Endodermal cell (in vitro differentiated cells): ENCODE data around the gene ACOT7. TPM values are rescaled to one million over a fixed set of nuclear protein-coding genes. Genes with fewer than 3 reads are reported as not detected.
A peak's percentile ranks its signal among the peaks of the same experiment; 100 is the strongest.

Experiments used
- DNase-seq: peaks from one replicate; pipeline ENCODE4 v3.0.0-alpha.2; 2017
- H3K27ac ChIP-seq: 2 replicates; pipeline ENCODE4 v1.5.1; 2013; ENCODE audit warnings: mild to moderate bottlenecking, low read depth, low read length, moderate library complexity
- H3K27me3 ChIP-seq: 2 replicates; pipeline ENCODE4 v1.6.1; 2013; ENCODE audit warnings: mild to moderate bottlenecking, low read length, moderate library complexity; ENCODE audit not compliant: insufficient read depth, control insufficient read depth, poor library complexity, severe bottlenecking
- H3K36me3 ChIP-seq: 2 replicates; pipeline ENCODE4 v1.7.0; 2013; ENCODE audit warnings: mild to moderate bottlenecking, low read length, moderate library complexity; ENCODE audit not compliant: control insufficient read depth, insufficient read depth
- H3K4me1 ChIP-seq: one replicate; pipeline ENCODE4 v1.7.0; 2013; ENCODE audit warnings: low read length; ENCODE audit not compliant: control insufficient read depth, insufficient read depth
- H3K4me3 ChIP-seq: 2 replicates; pipeline ENCODE4 v1.5.1; 2013; ENCODE audit warnings: mild to moderate bottlenecking, low read length, moderate library complexity
- H3K9ac ChIP-seq: 2 replicates; pipeline ENCODE4 v1.6.1; 2013; ENCODE audit warnings: mild to moderate bottlenecking, low read length, moderate library complexity; ENCODE audit not compliant: poor library complexity, severe bottlenecking; ENCODE audit errors: extremely low read depth
- H3K9me3 ChIP-seq: 2 replicates; pipeline ENCODE4 v1.6.1; 2013; ENCODE audit warnings: mild to moderate bottlenecking, low read length, moderate library complexity; ENCODE audit not compliant: control insufficient read depth
- H3K27ac Mint-ChIP-seq: 2 replicates; pipeline ENCODE4 v1.8.0; 2020; ENCODE audit warnings: mixed read lengths
- H3K27me3 Mint-ChIP-seq: 2 replicates; pipeline ENCODE4 v1.8.0; 2021; ENCODE audit warnings: mild to moderate bottlenecking, mixed read lengths; ENCODE audit not compliant: insufficient read depth
- H3K36me3 Mint-ChIP-seq: 2 replicates; pipeline ENCODE4 v1.8.0; 2020; ENCODE audit warnings: low read depth, mixed read lengths
- H3K4me1 Mint-ChIP-seq: 2 replicates; pipeline ENCODE4 v1.8.0; 2020; ENCODE audit warnings: mixed read lengths
- H3K4me3 Mint-ChIP-seq: 2 replicates; pipeline ENCODE4 v1.8.0; 2020; ENCODE audit warnings: mild to moderate bottlenecking, moderate library complexity, mixed read lengths
- H3K9me3 Mint-ChIP-seq: 2 replicates; pipeline ENCODE4 v1.8.0; 2020; ENCODE audit warnings: mild to moderate bottlenecking, mixed read lengths
- WGBS, 2 experiments: methylation state at CpG; one replicate each; pipeline versions ENCODE4 v1.1.5 to v1.1.7; 2013; ENCODE audit warnings: missing lambda C conversion rate in 2 of 2, mixed read lengths in 1 of 2; ENCODE audit not compliant: insufficient coverage in 1 of 2, insufficient read length in 1 of 2; 5-methylcytosine and 5-hydroxymethylcytosine counted together
- total RNA-seq, 2 donors: library from RNA; stranded (reverse); fragmentation: NEBNext Ultra II Directional in 1 of 2; extraction: Animal tissue kit (Norgen Biotek cat#: 25700) in 1 of 2; gene quantifications; 2 replicates in 1 of 2; 3 replicates in 1 of 2; pipeline ENCODE4 v1.2.1, GENCODE V29; 2021
- TF ChIP-seq, protein P1 (sequence below): fragments of 200-600 bp; sonication (generic); conservative IDR thresholded peaks from 2 replicates; pipeline ENCODE4 v1.5.0; 2021; ENCODE audit warnings: antibody characterized with exemption, mild to moderate bottlenecking

ACOT7 gene
- total RNA-seq, 2 donors from 2014 or later = 51.3 to 70.7 TPM

DNA sequence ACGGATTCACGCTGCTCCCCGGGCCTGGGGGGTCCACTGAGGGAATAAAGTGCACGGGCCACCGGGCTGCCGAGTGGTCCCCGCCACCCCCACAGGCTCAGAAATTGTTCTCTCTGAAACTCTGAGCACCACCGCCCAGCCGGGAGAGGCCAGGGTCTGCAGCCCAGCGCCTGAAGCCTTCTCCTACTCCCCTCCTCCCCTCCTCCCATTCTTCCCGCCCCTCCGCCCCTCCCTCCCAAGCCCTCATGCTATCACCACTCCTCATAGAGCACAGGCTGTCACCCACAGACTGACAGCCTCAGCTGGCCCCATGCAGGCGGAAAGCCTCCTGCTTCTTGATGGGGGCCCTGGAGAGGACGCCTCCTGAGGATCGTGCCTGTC, 132.0 kb downstream of the ACOT7 start:
- Histone ChIP-seq H3K4me1 (no peaks in the 10 kb centered on the region), H3K9ac (no peak overlapping the region), H3K27me3 (peaks cover 35% of the 10 kb centered on the region), H3K36me3 (no peaks in the 10 kb centered on the region), H3K27ac (peak overlapping the region; percentile 70), H3K9me3 (no peaks in the 10 kb centered on the region), H3K4me3 (peak overlapping the region; percentile 60)
- no peaks in the 10 kb centered on the region for H3K36me3 Mint-ChIP-seq
- WGBS, 2 experiments = 16 to 19% methylated on average over 5 to 15 of the region's 15 CpGs
- H3K4me3 Mint-ChIP-seq = peak overlapping the region; percentile 51
- H3K27me3 Mint-ChIP-seq = peaks cover 43% of the 10 kb centered on the region
- DNase-seq = peak; percentile 82
- TF ChIP-seq, protein P1, sequence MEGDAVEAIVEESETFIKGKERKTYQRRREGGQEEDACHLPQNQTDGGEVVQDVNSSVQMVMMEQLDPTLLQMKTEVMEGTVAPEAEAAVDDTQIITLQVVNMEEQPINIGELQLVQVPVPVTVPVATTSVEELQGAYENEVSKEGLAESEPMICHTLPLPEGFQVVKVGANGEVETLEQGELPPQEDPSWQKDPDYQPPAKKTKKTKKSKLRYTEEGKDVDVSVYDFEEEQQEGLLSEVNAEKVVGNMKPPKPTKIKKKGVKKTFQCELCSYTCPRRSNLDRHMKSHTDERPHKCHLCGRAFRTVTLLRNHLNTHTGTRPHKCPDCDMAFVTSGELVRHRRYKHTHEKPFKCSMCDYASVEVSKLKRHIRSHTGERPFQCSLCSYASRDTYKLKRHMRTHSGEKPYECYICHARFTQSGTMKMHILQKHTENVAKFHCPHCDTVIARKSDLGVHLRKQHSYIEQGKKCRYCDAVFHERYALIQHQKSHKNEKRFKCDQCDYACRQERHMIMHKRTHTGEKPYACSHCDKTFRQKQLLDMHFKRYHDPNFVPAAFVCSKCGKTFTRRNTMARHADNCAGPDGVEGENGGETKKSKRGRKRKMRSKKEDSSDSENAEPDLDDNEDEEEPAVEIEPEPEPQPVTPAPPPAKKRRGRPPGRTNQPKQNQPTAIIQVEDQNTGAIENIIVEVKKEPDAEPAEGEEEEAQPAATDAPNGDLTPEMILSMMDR = no peak
- H3K9me3 Mint-ChIP-seq = no peaks in the 10 kb centered on the region
- no peak overlapping the region for H3K27ac Mint-ChIP-seq
- peaks cover 3% of the 10 kb centered on the region for H3K4me1 Mint-ChIP-seq

DNA sequence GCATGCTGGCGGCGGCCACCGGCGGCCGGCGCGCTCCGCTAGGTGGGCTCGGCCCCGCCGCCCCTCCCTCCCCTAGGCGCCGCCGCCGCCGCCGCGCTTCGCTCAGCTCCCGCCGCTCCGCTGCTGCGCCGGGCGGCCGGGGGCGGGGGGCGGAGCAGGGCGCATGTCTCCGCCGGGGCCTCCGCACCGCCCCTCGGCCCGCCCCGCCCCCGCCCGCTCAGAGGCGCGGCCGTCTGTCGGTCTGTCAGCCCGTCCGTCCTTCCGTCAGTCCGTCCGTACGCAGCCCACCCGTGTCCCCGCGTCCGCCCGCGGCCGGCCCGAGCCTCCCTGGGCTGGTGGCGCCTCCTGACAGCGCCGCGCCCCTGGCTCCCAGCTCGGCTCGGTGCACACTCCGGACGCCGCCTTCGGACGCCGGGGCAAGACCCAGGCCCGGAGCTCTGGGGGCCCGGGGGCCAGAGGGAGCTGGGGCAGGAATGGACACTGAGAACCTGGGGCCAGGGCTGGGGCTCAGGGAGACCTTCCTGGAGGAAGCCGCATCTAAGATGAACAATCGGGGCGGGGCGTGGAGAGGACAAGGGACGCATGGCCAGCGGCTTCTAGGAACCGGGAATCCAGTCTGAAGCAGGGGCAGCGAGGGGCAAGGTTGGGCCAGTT, 132.5 kb downstream of the ACOT7 start, which contains the start of gene GPR153:
Gene GPR153 (minus strand): TSS at position 138 of the 654 bp plus-strand sequence. CDS start 6,193 bp downstream, outside the sequence.
- H3K36me3 Mint-ChIP-seq = no peaks in the 10 kb centered on the region
- H3K4me1 Mint-ChIP-seq = peaks cover 3% of the 10 kb centered on the region
- no peaks in the 10 kb centered on the region for H3K4me1 ChIP-seq
- H3K4me3 Mint-ChIP-seq = peak within 1 kb of the TSS; percentile 51
- TF ChIP-seq, protein P1 = no peak
- H3K27me3 Mint-ChIP-seq = peaks cover 44% of the 10 kb centered on the region
- H3K9me3 Mint-ChIP-seq = no peaks in the 10 kb centered on the region
- H3K9ac ChIP-seq = no peak within 1 kb of the TSS
- H3K9me3 ChIP-seq = no peaks in the 10 kb centered on the region
- H3K4me3 ChIP-seq = peak within 1 kb of the TSS; percentile 60
- no peak within 1 kb of the TSS for H3K27ac Mint-ChIP-seq
- 2% methylated on average over 10 to 78 of the region's 78 CpGs for WGBS, 2 experiments
- DNase-seq = peak; percentile 80
- peaks cover 35% of the 10 kb centered on the region for H3K27me3 ChIP-seq
- no peaks in the 10 kb centered on the region for H3K36me3 ChIP-seq
- H3K27ac ChIP-seq = peak within 1 kb of the TSS; percentile 70

DNA sequence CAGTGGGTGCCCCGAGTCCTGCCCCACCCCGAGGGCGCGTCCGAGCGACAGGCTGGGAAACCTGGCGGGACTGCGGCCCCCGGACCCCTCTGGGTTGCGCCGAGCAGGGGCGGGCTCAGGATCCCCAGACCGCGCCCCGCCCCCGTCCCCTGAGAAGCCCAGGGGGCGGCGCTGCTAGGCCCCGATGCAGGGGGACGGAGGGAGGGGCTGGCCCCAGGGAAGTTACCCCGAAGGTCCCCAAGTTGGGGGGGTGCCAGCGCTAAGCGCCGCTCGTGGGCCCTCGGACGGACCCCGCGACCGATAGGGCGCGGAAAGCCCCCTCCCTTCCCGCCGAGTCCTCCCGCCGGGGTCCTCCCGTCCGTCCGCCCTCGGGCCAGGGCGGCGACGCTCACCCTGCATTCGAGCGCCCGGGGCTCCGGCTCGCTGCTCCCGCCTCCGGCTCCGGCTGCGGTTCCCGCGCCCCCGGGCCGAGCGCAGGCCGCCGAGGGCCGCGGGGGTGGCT, 133.1 kb downstream of the ACOT7 start:
- peaks cover 46% of the 10 kb centered on the region for H3K27me3 Mint-ChIP-seq
- DNase-seq = peak; percentile 70
- Histone ChIP-seq H3K4me3 (no peak overlapping the region), H3K27ac (no peak overlapping the region), H3K36me3 (no peaks in the 10 kb centered on the region), H3K4me1 (no peaks in the 10 kb centered on the region), H3K27me3 (peaks cover 35% of the 10 kb centered on the region), H3K9me3 (no peaks in the 10 kb centered on the region), H3K9ac (no peak overlapping the region)
- H3K36me3 Mint-ChIP-seq = no peaks in the 10 kb centered on the region
- H3K4me3 Mint-ChIP-seq = peak overlapping the region; percentile 33
- no peak overlapping the region for H3K27ac Mint-ChIP-seq
- 0% methylated on average over 13 to 61 of the region's 61 CpGs for WGBS, 2 experiments
- H3K9me3 Mint-ChIP-seq = no peaks in the 10 kb centered on the region
- TF ChIP-seq, protein P1 = no peak
- H3K4me1 Mint-ChIP-seq = peaks cover 3% of the 10 kb centered on the region
